Occipital lobe (tissue), 2 donors: ENCODE results near the gene TAGAP. TPM values are rescaled to one million over a fixed set of nuclear protein-coding genes. Genes with fewer than 3 reads are reported as not detected.

ENCODE experiments used
- DNase-seq: peaks from one replicate; lab custom pipeline; 2025; lab: John Stamatoyannopoulos, UW
- total RNA-seq: library from RNA; depleted of rRNA; stranded (reverse); fragments of >200 nt; gene quantifications from one replicate; pipeline ENCODE4 v1.2.3, GENCODE V29; 2014

The TAGAP gene
- total RNA-seq = 1.4 TPM

- DNase-seq = no peak
Measured at GRCh38 chr6:159044899-159045727, at the start of gene TAGAP. Gene TAGAP, minus strand, starts transcription at chr6:159044991. Its CDS starts 845 bp downstream, at chr6:159044146.

DNA sequence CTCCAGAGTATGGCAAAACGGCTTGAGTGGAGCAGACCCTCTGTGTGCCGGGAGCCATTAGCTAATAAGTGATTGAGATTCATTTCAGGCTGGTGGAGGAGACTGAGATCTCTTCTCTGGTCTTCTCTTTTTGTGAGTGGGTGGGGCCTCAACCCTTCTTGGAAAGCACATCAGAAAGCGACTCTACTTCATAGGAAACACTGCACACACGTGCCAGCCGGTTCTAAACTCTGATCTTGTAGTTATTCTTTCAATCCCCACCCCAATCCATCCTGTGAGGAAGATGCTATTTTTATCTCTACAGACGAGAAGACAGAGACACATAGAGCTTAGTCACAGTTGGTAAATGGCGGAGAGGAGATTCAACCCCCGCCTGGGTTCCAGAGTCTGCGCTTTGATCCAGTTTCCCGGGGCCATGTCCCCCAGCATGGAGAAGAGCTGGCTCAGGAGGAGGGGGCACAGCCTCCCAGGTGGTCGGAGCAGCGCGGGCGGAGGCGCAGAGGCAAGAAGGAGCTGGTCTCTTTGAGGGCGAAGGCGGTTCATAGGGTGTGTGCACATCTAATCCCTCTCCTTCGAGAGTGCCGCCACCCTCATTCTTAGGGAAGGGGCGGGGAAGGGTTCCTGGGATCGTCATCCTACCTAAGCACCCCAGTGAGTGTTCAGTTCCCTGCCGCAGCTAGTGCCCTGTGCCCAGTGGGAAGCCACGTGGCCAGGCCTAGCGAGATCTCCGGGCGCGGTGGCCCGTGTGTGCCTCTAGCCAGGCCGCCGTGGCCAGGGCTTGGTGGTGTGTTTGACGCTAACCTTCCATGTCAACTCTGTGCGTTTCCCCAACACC lies 49.0 kb upstream of the TAGAP start:
- DNase-seq = no peak

DNA sequence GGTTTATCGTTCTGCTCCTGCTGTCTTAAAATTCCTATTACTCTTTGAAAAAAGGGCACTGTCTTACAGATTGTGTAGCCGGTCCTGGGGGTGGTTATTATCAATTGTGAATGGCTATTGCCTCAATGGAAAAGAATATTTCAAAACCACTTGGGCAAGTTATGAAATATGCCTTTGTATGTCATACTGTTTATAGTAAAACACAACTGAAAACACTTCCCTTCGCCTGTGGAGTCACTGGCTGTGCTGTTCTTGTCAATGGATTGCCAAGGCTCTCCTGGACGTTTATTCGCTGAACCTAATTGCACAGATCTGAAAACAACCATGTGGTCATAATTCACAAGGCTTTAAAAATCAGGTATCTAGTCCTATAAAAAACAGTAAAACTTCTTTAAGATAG lies 47.8 kb upstream of the TAGAP start:
- no peak for DNase-seq

GRCh38 chr6:159090530-159091480 lies 46.0 kb upstream of the TAGAP start:
- DNase-seq = no peak

DNA sequence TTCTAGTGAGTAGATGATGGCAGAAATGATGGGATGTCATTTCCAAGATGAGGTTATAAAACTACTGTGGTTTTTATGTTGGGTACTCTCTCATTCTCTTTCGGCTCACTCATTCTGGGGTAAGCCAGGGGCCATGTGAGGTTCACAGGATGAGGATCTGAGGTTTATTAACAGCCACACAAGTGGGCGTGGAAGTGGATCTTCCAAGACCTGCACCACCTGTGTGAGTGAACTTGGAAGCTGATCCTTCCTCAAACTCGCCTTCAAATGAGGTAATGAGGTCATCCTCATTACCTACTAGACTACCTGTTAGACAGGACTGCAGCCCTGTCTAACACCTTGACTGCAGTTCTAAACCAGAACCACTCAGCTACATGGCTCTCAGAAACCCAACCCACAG lies 45.1 kb upstream of the TAGAP start:
- DNase-seq = no peak

DNA sequence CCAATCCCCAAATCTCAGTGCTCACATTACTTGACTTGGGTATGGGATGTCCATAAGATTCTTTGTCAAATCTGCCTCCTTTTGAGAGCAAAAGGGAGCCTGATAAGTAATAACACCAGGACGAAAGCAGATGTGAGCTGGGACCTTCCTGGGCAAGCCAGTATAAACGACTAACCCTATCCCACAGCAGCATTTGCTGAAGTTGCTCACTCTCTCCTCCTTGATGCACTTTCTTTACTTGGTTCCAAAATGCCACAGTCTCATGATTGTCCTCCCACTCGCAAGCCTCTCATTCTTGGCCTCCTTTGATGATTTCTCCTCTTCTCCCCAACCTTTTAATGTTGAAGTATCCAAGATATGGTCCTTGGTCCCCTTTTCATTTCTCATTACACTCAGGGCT lies 44.7 kb upstream of the TAGAP start:
- no peak for DNase-seq

- DNase-seq = no peak
Measured at GRCh38 chr6:159086033-159086618, 41.3 kb upstream of the TAGAP start.

GRCh38 chr6:159085396-159085895 lies 40.7 kb upstream of the TAGAP start:
- DNase-seq = no peak

- no peak for DNase-seq
Measured at GRCh38 chr6:159084493-159085091, 39.8 kb upstream of the TAGAP start.

DNA sequence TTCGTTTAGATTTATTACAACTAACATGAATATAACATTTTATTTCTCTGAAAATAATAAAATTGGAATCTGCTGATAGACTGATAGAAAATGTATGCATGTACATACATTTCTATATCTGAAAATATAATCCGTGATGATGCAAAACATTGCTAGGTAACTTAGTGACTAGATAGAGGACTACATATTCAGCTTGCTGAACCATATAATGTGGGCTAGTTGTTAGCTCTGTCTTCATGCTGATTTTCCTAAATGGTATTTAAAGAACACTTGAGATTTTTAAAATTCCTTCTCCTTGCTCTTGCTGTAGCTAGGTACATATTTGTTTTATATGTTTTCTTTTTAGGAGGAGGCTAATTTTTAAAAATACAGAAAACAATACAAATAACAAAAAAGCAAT lies 38.4 kb upstream of the TAGAP start:
- no peak for DNase-seq

- DNase-seq = no peak
Measured at GRCh38 chr6:159082039-159082815, 37.4 kb upstream of the TAGAP start.

DNA sequence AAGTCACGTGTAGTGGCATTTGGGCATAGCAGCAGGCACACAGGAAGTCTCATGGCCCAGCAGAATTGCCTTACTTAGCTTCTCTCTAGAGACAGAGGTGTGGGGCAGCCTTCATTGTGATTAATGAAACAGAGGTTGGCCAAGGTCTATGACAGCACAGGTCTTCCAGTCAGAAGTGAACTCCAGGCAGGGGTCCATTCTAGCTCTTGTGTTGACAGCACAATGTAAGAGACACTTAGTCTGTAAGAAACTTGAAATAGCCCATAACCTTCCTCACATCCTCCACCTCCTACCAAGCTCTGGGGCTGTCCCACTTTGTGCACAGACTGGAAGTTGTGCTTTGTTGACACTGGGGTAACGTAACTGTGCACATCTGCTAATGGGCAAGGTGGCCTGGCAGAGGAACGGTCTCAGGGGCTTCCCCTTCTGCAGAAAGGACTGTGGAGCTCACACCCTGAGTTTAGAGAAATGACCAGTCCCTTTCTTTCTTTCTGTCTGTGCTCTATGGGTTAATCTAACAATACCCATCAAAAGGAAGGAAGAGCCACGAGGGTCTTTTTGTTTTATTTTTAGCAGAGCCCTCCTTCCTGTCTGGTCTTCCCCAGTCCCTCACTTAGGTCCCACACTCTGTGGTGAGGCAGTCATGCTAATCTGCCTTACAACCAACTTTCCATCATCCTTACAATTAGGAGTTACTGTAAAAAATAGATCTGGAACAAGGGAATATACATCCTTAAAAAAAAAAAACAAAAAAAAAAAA lies 35.6 kb upstream of the TAGAP start:
- no peak for DNase-seq

DNA sequence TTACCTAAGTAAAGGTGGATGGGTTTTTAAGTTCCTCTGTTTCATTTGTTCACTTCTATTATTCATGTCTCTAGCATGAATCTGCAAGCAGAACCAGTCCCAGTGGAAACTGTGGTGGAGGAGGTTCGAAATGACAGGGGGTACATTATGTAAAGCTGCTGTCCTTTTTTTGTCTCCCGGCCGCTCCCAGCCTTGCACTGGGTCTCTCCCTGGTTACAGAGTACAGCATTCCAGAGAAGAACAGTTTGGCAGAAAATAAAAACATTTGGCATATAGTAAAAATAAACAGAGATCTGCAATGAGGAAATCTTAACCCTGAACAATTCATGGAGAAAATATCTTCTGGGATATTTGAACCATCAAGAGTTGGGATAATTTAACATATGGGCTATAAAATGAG lies 34.6 kb upstream of the TAGAP start:
- no peak for DNase-seq

- no peak for DNase-seq
Measured at GRCh38 chr6:159077123-159077522, 32.3 kb upstream of the TAGAP start.

DNA sequence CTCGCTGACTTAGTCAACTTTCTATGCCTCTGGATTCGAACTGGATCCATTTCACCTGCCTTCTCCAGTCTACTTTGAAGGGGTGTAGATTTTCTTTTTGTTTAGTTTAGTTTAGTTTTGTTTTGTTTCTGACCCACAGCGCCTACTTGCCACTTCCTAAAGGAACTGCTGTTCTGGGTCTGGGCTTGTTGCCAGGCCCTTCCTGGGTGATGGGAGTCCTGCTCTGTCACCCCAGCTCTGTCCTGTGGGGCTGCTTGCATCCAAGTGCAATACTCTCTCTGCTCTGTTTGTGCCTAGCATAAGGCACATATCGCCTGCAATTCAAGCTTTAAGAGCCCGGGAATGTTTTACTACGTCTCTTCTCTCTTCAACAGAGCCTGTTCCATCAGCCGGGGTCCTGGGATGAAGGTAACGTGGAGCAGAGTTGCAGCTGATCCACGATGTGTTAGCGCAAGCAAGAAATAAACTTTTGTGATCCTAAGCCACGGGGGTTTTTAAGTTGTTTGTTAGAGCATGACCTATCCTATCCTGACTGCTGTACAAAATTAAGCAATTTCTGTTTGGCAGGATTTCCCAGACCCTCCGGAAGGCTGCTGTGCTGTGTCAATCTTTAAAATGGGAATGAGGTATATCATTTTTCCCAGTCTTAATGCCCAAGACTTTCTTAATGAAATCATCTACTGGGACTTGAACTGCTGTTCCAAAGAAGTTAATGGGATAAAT lies 30.9 kb upstream of the TAGAP start:
- no peak for DNase-seq

DNA sequence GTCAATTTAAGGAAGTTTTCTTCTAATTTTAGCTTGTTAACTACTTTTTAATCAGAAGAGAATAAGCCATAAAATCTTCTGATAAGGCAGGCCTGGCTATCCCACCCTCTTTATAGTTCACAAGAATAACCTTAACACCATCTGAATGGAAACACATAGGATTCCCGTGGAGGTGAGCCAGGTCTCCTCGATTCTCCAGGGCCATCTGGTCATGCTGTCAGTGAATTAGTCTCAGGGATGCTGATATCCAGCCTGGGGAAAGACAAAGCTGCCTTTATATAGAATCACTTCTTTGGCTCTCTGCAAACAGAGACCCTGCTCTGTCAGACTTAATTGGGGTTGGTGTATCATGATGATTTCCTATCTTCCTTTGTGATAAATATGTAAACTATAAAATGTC lies 30.1 kb upstream of the TAGAP start:
- no peak for DNase-seq

DNA sequence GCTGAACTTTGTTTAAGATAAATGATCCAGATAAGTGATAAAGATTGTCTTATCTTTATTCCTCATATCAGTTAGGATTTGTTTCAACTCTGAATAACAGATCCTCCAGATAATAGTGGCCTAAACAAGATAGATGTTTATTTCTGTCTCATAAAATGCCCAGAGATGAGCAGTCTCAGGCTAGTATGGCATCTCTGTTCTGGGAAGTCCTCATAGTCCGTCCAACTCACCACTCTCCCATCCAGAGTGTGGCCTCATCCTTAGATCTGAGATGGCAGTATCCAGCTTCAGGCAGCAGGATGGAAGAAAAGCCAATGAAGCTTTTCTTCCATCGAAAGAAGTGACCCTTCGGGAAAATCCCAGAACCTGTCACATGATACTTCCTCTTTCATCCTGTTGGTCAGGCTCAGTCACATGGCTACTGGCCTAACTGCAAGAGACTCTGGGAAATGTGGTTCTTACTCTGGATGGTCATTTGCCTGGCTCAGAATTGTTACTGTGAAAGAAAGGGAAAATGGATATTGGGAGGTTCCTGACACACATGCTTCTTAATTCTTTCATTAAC lies 29.4 kb upstream of the TAGAP start:
- peak; percentile 9 for DNase-seq
